ENCODE measurements around the gene TSPAN4.

TSPAN4 gene

DNA sequence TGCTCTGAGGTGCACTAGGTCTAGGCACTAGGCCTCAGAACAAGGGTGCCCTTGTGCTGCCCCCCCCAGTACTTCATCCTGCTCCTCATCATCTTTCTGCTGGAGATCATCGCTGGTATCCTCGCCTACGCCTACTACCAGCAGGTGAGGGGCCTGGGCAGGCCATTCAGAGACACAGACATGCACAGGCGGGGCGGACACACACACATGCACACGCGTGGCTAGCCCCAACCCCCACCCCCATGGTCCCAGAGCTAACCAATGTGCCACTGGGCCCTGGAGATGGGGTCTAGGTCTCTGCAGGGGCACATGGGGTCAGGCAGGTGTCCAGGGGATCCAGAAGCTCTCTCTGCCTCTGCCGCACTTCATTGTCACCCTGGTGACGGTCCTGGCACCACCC is 6.0 kb upstream of the TSPAN4 start:
- no peak for DNase-seq (ENCODE audit: low read depth)

- DNase-seq (ENCODE audit: low read depth) = no peak
These were observed 5.3 kb upstream of the TSPAN4 start for GRCh38 chr11:837189-837989.

GRCh38 chr11:837990-838307 is 4.7 kb upstream of the TSPAN4 start:
- DNase-seq (ENCODE audit: low read depth) = no peak

DNA sequence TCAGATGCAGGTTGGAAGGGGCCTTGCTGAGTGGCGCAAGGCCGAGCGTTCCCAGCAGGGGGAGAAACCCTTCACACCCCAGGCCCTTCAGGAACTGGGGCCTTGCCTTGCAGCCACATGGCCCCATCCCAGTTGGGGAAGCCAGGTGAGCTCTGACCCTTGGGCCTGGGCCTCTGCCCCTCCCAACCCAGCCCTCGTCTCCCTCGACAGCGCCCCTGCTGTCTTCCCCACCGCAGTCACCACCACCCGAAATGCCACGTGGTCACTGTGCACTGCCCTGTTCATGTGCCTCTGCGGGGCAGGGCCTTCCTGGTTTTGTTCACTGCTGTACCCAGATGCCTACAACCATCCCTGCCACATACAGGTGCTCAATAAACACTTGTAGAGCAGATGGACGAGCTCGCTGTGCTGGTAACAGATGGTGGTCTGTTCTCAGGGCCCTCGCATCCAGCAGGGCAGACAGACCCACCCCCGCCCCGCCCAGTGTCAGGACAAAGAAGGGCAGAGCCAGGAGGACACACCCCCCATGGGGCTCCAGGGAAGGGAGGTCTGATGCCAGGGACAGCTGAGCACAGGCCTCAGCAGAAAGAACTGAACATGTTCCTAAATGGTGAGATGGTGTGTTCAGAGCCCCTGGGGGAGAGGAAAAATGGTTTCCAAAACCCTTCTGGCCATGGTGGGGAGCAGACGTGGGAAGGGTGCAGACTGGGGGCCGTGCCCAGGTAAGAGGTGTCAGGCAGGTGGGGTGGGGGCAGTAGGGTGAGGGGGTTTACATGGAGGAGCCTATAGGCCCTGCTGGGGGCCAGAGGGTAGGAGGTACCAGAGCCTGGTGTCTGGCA is 4.0 kb upstream of the TSPAN4 start:
- DNase-seq (ENCODE audit: low read depth) = no peak

DNA sequence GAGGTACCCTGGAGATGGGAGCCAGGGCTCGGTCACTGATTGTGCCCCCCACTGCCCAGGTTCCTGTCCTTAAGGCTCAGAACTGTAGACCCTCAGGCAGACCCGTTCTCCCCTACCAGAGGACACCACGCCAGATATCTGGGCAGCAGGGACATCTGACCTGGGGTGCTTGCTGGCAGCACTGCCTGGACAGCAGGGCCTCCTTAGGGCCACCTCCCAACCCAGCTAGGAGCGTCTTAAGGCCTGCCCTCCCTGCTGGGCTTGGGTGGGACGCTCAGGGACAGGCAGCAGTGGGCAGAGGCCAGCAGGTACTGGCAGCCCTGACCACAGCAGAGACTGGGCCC is 3.4 kb upstream of the TSPAN4 start:
- no peak for DNase-seq (ENCODE audit: low read depth)

DNA sequence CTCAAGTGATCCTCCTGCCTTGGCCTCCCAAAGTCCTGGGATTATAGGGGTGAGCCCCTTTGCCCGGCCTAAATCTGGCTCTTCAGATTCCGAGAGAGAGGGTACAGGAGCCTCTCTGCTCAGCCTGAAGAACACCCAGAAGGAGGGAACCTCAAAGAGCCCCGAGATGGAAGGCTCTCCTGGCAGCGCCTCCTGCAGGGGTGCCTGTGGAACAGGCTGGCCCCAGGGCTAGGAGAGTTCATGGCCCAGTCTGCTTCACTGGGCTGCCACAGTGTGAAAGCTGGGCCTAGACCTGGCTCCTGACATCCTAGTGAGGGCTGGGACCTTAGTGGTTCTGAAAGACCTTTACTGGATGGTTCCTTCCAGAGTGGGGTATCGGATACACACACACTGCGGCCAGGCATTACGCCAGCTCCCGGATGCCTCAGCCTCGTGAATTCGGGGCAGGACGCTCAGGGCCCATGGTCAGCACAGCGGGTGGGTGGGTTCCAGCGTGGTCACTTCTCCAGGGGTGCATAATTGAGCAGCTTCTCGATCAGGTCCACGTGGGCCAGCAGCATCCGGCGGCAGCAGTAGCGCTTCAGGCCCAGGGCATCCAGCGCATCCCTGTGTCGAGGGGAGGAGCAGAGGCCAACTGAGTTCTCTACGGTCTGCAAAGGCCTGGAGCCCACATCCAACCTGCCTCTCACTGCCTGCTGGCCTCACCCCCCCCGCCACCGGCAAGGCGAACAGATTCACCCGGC is 2.6 kb upstream of the TSPAN4 start:
- DNase-seq (ENCODE audit: low read depth) = no peak

DNA sequence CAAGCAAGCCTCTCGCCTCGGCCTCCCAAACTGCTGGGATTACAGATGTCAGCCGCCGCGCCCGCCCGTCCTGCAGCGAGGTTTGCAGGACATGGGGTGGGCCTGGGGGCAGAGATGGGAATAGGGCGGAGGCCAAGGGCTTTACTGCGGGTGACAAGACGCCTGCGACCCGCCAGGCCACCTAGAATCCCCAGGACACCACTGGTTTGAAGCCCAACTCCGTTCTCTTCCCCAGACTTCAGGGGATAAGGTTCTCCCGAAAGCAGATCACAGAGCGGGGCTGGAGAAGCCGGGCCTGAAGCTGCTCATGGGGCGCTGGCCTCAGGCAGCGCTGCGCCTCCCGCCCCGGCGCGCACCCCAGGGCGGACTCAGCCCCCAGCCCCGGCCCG is 677 bp upstream of the TSPAN4 start:
- no peak for DNase-seq (ENCODE audit: low read depth)

DNA sequence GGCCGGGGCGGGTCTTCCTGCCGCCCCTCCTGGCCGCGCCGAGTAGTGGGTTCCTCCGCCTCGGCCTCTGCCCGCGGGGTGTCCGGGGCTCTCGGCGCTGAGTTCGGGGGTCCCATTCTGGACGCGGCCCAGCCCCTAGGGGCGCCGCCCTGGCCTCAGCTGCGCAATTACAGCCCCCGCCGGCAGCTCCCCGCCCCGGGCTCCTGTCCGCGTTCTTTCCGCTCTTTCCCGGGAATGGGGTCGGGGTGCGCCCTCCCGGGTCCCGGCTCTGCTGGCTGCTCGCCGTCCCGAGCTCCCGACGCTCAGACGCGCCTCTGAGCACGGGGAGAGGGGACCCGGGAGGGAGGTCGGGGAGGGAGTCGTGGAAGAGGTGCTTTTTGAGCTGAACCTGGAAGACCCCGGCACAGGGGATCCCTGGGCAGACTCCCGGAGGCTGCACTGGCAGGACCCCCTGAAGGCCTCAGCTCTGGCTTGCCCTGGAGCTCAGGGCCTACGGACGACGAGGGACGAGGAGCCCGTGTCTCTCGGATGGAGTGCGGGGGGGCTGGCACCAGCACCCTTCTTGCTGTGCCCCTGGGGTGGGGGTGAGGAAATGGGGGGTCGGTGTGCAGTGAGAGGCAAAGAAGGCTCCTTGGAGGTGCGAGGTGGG is 558 bp downstream of the TSPAN4 start:
- DNase-seq (ENCODE audit: low read depth) = no peak

- no peak for DNase-seq (ENCODE audit: low read depth)
These were observed 1.4 kb downstream of the TSPAN4 start for GRCh38 chr11:843818-844692.

- no peak for DNase-seq (ENCODE audit: low read depth)
These were observed 2.3 kb downstream of the TSPAN4 start for GRCh38 chr11:844693-845644.

GRCh38 chr11:845872-846495 is 3.3 kb downstream of the TSPAN4 start:
- no peak for DNase-seq (ENCODE audit: low read depth)

DNA sequence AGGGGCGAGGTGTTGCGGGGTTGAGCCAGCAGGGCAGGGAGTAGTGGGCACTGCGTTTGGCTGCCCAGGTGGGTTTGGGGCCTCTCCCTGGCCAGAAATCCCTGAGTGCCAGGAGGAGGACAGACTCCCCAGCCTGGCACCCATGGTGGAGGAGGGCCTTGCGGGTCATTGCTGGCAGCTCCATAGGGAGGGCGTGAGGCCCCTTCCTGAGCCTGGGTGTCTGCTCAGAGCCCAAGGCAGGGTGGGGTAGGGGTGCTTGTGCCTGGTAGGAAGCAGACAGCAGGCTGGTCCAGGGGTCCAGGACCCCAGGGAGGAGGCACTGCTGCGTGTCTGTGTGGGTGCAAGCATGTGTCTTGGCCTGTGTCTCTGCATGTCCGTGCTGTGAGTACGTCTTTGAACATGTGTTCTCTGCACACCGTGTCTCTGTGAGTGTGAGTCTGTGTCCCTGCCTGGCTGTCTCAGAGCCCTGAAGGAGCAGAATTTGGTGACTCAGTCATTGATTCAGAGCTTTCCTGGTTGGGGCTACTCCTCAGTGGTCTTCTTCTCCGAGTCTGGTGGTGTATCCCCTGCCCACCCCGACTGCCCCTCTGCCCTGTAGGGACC is 3.9 kb downstream of the TSPAN4 start:
- no peak for DNase-seq (ENCODE audit: low read depth)

- no peak for DNase-seq (ENCODE audit: low read depth)
These were observed 5.2 kb downstream of the TSPAN4 start for GRCh38 chr11:847876-848275.

DNA sequence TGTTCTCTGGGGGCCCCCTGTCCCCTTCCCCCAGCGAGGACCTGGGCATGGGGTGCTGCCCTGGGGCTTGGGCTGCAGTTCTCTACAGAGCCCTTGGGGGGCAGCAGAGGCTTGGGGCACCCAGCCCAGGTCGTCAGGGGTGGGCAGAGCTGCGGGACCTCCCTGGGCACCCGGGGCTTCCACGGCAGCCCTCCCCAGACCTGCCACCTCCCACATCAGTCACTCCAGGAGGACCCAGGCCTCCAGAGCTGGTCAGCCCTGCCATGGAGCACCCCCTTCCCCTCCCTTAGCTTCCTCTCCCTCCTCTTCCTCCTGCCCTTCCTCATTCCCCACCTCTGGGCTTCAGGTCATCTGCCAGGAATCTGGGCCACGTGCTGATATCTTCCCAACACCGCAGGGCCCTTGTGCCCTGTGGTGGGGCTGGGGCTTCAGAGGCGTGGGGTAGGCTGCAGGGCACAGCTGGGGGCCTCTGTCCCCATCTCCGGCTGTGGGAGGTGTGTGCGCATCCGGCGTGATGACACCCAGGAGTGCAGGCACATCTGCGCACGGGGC is 5.8 kb downstream of the TSPAN4 start:
- peak; percentile 52 for DNase-seq (ENCODE audit: low read depth)

DNA sequence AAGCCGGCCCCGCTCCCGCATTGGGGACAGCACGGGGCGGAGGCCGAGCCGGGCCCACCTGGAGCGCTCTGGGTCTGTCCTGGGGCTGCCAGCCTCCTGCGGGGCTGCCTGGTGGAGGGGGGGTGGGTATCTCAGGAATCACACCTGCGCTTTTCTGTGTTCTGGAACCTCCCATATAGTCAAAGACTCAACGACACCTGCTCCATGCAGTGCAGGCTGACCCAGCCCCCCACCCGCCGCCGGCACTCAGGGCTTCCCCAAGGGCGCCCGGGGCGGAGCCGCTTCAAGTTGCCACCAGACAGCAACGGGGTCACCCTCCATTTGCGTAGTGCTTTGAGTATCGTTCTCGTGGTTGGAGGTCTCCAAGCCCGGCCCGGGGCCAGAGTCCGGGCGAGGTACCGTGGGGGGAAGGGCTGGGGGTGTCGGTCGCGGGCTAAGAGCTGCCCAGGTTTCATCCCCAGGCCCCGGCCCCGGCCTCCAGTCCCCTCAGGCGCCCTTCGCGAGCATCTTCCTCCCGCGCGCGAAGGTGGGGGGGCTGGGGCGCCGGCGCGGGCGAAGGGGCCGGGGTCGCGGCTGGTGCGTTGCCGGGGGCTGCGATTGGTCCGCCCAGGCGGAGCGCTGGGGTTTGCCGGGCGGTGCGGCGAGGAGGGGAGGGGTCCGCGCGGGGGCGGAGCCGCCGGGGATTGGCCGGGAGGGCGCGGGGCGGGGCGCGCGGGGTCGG is 6.6 kb downstream of the TSPAN4 start:
- no peak for DNase-seq (ENCODE audit: low read depth)

DNA sequence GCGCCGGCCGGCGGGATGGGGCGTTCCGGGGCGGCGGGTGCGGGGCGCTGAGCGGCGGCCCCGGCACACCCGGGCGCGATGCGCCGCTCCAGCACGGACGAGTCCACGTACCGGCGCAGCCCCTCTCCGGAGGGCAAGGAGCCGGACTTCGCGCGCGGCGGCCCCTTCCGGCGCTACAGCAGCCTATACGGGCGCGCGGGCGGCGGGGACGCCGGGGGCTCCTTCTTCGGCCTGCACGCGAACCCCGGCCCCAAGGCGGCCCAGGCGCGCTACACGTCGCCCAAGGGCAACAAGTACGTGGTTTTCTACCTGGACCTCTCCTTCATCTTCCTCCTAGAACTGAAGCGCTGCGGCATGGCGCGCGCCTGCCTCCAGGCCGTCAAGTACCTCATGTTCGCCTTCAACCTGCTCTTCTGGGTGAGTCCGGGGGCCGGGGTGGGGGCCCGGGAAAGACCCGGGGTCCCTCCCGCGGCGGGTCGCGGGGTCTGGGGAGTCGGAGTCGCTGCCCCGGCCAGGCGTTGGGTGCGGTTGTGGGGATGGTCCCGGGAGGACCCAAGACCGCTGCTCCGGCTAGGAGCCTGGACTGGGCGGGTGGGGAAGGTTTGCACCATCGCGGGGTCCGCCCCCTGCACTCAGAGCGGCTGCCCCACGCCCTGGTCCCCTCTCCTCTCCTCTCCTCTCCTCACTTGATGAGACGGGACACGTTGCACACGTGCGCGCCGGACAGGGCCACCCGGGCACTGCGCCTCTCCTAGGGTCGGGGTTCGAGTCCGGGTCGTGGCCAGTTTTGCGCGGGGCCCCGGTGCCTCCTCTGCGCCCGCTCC is 7.5 kb downstream of the TSPAN4 start:
- no peak for DNase-seq (ENCODE audit: low read depth)
